NCI-H748 (cell line): Measurements from ENCODE around the gene PSMB9.
"Not testable (repeated sequence)": the region's sequence is repeated elsewhere in the genome, so short reads cannot be mapped to it uniquely, and the experiment has no call there.

ENCODE experiments used
- DNase-seq: peaks from one replicate; lab custom pipeline; 2025; ENCODE audit not compliant: unreplicated experiment; lab: John Stamatoyannopoulos, UW

Gene PSMB9

DNA sequence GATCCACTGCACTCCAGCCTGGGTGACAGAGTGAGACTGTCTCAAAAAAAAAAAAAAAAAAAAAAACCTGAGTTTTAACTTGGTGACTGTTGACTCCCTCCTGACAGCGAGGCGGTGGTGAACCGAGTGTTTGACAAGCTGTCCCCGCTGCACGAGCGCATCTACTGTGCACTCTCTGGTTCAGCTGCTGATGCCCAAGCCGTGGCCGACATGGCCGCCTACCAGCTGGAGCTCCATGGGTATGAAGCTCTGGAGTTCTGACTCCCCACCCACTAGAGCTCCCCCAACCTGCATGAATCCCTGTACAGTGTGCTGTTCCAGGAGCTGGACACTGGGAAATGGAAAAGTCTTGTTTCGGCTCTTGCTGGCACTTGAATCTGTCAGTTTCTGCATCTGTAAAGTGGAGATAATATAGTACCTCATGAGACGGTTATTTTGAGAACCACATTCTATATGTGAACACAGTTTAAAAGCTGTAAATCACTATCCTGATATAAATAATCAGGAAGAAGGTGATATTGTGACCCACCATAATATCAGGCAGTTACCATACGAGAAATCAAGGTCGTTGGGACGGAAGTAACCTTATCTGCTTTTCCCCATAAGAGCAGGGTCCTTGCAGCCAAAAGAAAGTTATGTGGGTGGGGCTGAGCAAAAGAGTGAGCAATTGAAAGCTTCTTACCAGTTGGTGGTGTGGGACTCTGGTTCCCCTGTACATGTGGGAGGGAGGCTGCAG, 3.3 kb downstream of the PSMB9 start:
- no peak for DNase-seq

DNA sequence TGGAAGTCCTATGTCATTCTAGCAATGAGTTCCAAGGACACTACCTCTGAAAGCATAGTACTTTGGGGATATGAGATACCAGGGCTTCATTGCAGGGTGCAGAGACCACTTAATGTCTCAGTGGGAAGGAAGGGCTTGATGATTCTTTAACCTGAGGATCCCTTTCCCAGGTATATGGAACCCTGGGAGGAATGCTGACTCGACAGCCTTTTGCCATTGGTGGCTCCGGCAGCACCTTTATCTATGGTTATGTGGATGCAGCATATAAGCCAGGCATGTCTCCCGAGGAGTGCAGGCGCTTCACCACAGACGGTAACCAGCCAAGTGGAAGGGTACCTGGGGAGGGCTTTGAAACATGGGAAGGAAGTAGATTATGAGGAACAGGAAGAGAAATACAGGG, 4.2 kb downstream of the PSMB9 start:
- DNase-seq, result no peak

DNA sequence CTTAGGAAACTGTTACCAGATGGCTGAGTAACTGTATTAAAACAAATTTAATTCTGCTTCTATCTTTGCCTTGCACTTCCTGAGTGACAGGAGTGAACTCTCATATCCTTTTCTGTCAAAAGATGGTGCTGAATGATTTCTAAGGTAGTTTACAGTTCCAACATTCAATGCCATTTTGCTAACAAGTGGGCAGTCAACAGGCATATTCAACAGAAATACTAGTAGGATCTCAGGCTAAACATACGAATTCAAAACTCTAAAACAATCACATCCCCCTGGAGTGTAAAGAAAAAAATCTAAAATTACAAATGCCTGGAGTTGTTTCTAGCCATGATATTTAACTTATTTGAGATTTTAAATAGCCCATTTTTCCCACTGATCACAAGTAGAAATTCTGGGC, 6.7 kb downstream of the PSMB9 start:
- DNase-seq, result no peak

DNA sequence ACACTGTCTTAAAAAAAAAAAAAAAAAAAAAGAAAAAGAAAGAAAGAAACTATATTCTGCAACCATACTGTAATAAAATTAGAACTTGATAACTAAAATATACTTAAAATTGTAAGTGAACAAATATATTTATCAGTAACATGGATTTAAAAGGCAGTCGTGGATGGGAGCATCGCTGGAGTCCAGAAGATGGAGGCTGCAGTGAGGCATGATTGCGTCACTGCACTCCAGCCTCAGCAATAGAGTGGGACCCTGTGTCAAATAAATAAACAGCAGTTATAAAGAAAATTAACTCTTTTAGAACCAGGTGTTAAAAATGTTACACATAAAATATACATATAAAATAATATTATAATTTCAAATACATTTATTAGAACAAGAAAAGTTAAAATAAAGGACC, 8.7 kb downstream of the PSMB9 start:
- DNase-seq, result no peak

DNA sequence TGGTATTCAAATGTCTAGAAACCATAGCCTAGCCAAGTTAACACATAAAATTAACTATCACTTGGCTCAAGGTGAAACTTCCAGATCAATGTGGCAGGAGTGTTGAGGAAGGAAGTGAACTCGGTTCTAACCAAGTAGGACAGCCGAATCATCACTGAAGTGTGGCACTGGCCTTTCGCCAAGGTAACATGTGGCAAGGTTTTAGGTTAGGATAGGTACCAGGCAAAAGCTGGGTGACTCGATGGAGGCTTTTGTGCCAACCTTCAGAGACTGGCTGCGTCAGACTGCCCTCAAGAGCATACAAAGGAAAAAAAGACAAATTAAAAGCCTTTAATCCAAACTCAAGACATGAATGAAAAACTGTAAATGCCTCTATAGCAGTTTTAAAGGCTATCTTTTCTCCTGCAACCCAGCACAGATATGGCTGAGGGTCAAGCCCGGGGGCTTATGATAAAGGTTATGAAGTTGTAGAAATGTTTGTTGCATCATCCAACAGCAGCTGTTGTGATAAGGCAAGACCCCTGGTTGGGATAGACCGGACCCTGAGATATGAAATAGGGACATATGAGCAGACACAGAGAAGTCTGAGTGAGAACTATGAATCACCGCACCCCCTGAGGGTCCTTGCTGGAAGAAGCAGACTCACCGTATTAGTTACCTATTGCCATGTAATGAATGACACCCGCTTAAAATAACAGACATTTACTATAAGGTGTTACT, 11.9 kb downstream of the PSMB9 start:
- no peak for DNase-seq

DNA sequence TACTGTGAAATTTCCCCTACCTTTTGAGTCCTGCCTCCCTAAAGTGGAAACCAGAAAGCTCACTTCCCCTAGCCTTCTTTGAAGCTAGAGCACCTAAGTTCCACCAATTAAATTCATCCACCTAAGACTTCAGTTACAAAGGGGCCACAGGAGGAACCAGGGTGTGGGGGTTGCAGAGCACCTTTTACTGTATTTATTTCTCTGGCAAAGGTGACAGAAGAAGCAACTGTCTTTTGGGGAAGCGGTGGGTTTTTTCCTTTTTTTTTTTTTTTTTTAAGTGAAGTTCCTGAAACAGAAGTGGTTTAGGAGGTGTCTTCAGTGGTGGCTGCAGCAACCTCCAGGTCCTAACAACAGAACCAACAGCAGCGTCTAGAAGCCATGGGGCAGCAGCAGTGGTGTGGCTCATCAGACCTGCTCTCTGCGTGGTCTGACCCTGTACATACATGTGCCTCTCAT, 13.1 kb downstream of the PSMB9 start:
- DNase-seq, result no peak

DNA sequence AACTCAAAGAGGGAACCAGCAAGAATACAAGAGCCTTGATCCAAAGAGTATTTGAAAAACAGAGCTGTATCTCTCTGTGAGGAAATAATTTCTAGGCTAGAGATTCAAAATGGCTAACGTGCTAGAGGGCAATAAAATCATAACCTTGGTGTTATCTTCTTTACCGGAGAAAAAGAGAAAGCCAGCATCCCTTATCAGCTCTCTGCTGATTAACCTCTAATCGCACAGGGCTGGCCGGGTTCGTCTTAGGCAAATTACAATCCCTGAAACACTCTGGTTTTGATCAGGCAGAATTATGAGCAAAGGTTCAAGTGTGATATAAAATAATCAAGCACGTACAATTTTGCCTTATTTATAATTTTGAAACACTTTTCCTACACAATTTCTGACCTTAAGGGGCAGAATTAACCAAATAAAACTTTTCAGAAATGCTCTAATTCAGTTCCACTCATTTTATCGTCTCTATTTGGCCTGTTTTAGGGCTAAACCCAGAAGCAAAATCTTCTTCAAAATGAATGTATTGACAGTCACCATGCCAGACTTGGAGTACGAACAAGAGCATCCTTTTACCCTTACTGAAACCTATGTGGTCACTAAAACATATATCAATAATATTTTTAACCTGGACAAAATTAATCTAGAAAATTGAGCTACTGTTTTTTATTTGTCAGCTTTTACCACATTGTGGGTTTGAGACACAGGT, 13.7 kb downstream of the PSMB9 start:
- DNase-seq, result no peak

DNA sequence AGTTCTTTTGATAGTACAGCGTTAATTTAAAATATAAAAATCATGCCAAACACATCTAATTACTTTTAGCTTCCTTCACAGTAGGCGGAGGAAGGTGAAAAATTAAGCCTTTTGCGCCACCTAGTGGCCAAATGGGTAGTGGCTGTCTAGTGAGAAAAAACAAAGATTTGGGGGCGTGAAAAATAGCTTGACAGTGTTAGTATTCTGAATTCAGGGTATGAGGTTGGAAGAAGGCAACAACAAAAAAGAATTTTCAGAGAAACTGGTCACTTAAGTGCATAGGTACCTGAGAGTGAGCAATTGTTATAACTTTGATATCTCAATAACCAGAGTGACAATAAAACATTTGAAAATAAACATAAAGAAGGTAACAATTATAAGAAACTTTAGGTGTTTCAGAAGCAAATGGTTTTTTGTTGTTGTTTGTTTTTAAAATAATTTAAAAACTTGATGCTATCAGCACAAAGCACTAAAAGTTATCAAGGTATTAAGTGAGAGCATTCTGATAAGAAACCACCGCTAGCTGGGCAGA, 14.3 kb downstream of the PSMB9 start:
- peak; percentile 79 for DNase-seq

DNA sequence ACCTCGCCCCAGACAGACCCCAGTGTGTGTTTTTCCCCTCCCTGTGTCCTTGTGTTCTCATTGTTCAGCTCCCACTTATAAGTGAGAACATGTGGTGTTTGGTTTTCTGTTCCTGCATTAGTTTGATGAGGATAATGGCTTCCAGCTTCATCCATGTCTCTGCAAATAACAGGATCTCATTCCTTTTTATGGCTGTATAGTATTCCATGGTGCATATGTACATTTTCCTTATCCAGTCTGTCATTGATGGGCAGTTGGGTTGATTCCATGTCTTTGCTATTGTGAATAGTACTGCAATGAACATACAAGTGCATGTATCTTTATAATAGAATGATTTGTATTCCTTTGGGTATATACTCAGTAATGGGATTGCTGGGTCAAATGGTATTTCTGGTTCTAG, 20.0 kb downstream of the PSMB9 start:
- DNase-seq, result not testable (repeated sequence)

DNA sequence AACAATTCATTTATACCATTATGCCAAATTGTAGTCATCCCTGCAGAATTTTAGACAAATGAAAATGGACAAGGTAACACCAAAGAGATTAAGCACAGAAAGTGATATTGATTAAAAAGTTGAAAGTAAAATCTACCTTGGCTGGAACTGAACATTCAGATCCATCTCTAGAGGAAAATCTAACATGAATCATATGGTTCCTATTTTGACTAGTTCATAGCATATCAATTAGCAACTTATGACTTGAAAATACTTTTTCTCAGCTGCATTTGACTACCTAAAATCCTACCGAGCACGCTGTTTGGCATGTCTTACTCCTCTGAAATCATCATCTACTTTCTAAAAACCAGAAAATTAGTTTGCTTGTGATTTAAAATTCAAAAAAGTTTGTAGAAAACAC, 22.6 kb downstream of the PSMB9 start:
- no peak for DNase-seq

DNA sequence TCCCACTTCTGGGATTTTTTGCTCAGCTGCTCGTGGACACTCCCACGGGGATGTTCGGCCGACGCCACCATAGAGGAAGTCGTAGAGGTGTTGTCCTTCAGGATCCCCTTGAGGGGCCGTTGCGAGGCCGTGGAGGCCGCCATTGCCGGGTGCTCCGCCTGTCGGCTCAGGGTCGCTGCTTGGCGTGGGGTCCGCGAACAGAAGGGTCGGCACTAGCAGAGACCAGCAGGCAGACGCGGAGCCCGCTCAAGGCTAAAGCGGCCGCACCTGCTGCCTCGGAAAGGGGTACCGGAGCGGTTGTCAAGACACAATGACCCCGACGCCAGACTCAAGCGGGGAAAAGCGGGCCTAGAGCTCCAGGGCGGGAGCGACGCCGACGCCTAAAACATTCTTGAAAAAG, 25.7 kb downstream of the PSMB9 start:
- DNase-seq, result no peak

DNA sequence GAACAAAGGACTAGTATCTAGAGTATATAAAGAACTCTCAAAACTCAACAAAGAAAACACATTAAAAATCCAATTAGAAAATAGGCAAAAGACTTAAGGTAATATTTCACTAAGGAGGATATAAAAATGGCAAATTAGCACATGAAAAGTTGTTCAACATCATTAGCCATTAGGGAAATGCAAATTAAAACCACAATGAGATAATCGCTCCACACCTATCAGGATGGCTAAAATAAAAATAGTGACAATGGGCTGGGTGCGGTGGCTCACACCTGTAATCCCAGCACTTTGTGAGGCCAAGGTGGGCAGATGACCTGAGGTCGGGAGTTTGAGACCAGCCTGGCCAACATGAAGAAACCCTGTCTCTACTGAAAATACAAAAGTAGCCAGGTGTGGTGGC, 27.0 kb downstream of the PSMB9 start:
- not testable (repeated sequence) for DNase-seq

DNA sequence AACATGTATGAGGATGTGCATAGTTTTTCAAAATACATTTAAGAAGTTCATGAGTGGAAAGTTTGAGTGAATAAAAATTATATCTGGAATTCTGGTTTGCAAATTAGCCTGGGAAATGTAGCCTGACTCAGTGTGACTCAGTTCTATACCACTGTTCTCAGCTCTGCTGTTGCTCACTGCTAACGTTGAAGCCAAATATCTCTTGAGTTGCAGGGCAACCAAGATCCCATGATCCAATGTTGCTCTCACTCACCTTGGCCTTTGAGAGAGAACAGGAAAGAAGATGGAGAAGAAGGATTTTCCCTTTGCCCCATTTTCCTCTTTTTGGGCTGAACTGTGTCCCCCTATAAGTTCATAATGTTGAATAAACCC, 28.9 kb downstream of the PSMB9 start:
- DNase-seq, result no peak

DNA sequence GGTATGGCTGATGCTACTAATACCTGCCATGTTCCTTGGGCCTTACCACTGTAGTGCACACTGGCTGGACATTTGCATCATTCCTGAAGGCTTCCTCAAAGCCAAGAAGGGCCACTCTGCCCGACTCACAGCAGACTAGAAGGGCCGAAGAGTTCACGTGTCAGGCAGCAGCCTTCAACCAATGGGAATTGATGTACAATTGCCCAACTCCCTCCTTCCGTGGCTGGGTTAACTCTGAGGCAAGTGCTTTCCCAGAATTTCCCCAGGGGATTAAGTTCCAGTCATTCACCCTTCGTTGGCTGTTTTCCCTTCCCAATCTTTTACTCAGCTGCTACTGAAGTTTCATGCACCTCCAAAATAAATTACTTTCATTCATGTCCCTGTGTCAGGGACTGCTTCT, 29.8 kb downstream of the PSMB9 start:
- no peak for DNase-seq

DNA sequence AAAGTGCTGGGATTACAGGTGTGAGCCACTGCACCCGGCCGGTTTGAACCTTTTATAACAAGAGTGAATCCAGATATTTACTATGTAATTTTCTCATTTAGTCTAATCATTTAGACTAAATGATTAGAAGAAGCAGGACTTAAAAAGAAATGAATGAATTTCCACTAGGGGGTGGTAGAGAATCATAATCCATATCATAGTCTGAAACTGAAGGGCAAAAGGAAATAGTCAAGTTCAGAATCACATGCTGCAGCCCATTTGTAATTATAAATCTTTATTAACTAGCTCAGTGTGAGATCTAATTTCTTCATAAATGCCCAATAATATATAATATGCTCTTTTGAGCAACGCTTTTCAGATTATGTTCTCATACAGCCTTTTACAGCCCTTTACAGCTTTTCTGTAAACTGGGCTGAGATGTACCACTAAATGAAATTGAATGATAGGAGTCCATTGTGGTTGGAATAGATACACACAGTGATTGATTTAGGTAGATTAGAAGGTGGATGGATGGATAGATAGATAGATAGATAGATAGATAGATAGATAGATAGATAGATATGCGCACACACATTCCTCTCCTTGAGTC, 31.8 kb downstream of the PSMB9 start:
- DNase-seq, result peak; percentile 77

DNA sequence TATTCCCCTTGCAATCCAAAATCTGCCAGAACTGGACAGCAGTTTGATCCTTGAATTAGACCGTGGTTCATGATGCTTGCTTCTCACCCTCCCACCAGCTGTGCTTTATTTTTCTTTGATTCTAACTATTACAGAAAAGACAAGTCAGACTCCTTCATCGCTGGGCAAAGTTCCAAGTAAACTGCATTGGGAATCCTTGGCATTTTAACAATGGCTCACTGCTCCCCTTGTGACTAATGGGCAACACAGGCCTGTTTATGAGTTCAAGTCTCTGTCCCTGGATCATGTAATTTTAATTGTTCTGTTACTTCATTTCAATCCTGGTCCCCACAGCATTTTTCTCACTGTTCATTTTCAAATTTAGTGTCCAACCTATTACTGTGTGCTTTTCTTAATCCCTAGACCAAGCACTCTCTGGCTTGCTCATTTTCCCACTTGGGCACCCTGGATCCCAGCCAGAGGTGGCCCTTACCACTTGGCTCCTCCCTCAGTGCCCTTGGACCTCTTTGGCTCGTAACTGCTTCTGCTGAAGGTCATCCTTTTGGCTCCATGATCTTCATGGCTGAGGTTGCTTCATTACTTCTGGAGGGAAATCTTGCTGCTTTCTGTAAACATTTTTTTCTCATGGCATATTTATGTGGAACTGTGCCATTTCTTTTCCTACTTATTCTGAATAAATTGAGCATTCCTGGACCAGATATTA, 32.8 kb downstream of the PSMB9 start:
- no peak for DNase-seq

DNA sequence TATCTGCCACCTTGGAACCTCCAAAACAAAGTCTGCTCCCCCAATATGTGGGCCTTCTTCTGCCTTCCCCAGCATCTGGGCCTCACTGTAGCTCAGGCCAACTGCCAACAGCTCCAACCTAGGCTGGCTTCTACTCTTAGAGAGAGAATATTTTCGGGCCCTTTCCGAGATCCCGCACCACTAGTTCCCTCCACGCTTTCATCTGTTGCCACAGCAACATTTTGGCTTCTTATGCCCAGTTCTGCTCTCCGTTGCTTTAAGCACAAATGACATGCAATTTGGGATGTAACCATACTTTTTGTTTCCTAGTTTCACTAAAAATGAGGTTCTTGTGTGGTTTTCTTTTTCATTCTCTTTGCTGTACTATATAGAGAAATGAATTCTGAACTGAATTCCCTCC, 33.6 kb downstream of the PSMB9 start:
- no peak for DNase-seq

DNA sequence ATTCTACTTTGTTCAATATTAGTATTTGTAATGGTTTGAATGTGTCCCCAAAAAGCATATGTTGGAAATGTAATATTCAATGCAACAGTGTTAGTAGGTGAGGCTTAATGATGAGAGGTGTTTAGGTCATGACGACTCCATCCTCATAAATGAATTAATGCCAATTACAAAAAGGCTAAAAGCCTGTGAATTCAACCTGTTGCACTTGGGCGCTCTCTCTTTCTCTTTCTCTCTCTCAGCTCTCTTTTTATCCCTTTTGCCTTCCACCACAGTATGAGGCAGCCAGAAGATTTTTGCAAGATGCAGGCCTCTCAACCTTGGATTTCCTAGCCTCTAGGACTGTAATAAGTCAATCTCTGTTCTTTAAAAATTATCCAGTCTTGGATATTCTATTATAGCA, 34.6 kb downstream of the PSMB9 start:
- no peak for DNase-seq

DNA sequence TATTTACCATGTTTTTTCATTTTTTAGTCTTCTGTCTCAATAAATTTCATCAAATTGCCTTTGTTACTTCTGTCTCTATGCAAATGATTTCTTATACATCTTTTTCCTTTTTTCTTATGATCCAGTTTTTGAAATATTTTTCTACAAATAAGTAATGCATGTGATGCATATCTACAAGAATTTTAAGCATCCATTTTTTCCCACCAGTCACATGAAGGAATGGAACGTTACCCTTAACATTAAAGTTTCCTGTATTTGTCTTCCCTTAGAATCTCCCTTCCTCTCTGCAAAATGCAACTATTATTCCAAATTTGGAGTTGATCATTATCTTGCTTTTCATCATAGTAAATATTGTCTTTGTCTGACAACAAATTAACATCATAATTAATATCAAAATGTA, 35.5 kb downstream of the PSMB9 start:
- no peak for DNase-seq

DNA sequence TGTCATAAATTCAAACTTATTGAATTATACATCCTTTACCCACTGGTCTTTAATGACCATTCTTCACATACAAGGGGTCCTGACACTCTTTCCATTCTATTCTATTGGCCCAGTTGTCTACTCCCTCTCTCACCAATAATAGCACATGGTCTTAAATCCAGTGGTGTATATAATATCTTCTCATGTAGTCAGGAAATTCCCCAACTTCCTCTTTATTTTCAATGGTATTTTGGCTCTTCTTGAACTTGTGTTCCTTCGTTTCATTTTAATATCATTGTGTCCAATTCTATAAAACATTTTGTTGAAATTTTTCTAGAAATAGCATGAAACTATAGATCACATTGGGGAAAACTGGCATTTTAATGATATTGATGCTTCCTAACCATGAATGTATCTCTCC, 36.8 kb downstream of the PSMB9 start:
- DNase-seq, result no peak
